ENCODE data around the gene KRTAP27-1.

DNA sequence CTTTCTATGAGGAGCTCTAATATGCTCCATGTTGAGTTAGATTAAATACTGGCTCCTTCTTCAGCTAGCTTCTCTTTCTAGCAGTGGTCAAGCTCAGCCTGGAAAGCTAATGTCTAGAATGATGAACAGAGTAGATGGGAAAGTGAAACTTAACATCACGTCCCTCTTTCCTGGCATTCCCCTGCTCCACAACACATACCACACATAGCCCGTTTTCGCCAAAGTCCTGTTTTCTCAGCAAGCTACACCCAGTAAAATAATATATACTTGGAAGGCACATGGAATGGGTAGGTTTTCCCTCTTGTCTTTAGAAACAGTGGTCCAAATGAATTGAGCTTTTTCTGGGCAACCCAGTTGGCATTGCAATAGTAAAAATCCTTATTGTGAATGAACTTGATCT is 3.8 kb downstream of the KRTAP27-1 start:
- TF ChIP-seq GLIS3 (CRISPR knock-in tag; IDR thresholded peaks at IDR 0.05) = no peak
- TF ChIP-seq CSDC2 (CRISPR knock-in tag; IDR thresholded peaks at IDR 0.05) = no peak
- TF ChIP-seq, protein P1, sequence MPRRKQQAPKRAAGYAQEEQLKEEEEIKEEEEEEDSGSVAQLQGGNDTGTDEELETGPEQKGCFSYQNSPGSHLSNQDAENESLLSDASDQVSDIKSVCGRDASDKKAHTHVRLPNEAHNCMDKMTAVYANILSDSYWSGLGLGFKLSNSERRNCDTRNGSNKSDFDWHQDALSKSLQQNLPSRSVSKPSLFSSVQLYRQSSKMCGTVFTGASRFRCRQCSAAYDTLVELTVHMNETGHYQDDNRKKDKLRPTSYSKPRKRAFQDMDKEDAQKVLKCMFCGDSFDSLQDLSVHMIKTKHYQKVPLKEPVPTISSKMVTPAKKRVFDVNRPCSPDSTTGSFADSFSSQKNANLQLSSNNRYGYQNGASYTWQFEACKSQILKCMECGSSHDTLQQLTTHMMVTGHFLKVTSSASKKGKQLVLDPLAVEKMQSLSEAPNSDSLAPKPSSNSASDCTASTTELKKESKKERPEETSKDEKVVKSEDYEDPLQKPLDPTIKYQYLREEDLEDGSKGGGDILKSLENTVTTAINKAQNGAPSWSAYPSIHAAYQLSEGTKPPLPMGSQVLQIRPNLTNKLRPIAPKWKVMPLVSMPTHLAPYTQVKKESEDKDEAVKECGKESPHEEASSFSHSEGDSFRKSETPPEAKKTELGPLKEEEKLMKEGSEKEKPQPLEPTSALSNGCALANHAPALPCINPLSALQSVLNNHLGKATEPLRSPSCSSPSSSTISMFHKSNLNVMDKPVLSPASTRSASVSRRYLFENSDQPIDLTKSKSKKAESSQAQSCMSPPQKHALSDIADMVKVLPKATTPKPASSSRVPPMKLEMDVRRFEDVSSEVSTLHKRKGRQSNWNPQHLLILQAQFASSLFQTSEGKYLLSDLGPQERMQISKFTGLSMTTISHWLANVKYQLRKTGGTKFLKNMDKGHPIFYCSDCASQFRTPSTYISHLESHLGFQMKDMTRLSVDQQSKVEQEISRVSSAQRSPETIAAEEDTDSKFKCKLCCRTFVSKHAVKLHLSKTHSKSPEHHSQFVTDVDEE (CRISPR knock-in tag; IDR thresholded peaks at IDR 0.05) = no peak
- no peak for TF ChIP-seq TCF4 (CRISPR knock-in tag; IDR thresholded peaks at IDR 0.05; ENCODE audit: borderline replicate concordance)
- TF ChIP-seq ZNF8 (CRISPR knock-in tag; IDR thresholded peaks at IDR 0.05) = no peak
- TF ChIP-seq, protein P2, sequence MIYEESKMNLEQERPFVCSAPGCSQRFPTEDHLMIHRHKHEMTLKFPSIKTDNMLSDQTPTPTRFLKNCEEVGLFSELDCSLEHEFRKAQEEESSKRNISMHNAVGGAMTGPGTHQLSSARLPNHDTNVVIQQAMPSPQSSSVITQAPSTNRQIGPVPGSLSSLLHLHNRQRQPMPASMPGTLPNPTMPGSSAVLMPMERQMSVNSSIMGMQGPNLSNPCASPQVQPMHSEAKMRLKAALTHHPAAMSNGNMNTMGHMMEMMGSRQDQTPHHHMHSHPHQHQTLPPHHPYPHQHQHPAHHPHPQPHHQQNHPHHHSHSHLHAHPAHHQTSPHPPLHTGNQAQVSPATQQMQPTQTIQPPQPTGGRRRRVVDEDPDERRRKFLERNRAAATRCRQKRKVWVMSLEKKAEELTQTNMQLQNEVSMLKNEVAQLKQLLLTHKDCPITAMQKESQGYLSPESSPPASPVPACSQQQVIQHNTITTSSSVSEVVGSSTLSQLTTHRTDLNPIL (CRISPR knock-in tag; IDR thresholded peaks at IDR 0.05; ENCODE audit: low read depth) = no peak

Data from SK-N-SH treated with all-trans-retinoic acid at 6 μM for 48 hours (cell line).